ENCODE results near the gene GDPD2.

GRCh38 chrX:70466968-70467367, 43.9 kb downstream of the GDPD2 start:
- TF ChIP-seq BRF2 (CRISPR knock-in tag; IDR thresholded peaks at IDR 0.05), result no peak
- no peak for TF ChIP-seq ZNF687 (CRISPR knock-in tag; IDR thresholded peaks at IDR 0.05)
- TF ChIP-seq ZNF782 (CRISPR knock-in tag; IDR thresholded peaks at IDR 0.05; ENCODE audit: borderline replicate concordance), result no peak
- TF ChIP-seq NR2F1 (CRISPR knock-in tag; IDR thresholded peaks at IDR 0.05), result no peak
- TF ChIP-seq, protein P1, sequence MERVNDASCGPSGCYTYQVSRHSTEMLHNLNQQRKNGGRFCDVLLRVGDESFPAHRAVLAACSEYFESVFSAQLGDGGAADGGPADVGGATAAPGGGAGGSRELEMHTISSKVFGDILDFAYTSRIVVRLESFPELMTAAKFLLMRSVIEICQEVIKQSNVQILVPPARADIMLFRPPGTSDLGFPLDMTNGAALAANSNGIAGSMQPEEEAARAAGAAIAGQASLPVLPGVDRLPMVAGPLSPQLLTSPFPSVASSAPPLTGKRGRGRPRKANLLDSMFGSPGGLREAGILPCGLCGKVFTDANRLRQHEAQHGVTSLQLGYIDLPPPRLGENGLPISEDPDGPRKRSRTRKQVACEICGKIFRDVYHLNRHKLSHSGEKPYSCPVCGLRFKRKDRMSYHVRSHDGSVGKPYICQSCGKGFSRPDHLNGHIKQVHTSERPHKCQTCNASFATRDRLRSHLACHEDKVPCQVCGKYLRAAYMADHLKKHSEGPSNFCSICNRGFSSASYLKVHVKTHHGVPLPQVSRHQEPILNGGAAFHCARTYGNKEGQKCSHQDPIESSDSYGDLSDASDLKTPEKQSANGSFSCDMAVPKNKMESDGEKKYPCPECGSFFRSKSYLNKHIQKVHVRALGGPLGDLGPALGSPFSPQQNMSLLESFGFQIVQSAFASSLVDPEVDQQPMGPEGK (CRISPR knock-in tag; IDR thresholded peaks at IDR 0.05), result no peak
- TF ChIP-seq, protein P2, sequence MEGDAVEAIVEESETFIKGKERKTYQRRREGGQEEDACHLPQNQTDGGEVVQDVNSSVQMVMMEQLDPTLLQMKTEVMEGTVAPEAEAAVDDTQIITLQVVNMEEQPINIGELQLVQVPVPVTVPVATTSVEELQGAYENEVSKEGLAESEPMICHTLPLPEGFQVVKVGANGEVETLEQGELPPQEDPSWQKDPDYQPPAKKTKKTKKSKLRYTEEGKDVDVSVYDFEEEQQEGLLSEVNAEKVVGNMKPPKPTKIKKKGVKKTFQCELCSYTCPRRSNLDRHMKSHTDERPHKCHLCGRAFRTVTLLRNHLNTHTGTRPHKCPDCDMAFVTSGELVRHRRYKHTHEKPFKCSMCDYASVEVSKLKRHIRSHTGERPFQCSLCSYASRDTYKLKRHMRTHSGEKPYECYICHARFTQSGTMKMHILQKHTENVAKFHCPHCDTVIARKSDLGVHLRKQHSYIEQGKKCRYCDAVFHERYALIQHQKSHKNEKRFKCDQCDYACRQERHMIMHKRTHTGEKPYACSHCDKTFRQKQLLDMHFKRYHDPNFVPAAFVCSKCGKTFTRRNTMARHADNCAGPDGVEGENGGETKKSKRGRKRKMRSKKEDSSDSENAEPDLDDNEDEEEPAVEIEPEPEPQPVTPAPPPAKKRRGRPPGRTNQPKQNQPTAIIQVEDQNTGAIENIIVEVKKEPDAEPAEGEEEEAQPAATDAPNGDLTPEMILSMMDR (CRISPR knock-in tag; IDR thresholded peaks at IDR 0.05), result no peak
- no peak for TF ChIP-seq ZNF589 (CRISPR knock-in tag; conservative IDR thresholded peaks at IDR 0.05)
- TF ChIP-seq HDAC6 (IDR thresholded peaks at IDR 0.05; ENCODE audit: low read depth, low read length), result no peak
- TF ChIP-seq, protein P3, sequence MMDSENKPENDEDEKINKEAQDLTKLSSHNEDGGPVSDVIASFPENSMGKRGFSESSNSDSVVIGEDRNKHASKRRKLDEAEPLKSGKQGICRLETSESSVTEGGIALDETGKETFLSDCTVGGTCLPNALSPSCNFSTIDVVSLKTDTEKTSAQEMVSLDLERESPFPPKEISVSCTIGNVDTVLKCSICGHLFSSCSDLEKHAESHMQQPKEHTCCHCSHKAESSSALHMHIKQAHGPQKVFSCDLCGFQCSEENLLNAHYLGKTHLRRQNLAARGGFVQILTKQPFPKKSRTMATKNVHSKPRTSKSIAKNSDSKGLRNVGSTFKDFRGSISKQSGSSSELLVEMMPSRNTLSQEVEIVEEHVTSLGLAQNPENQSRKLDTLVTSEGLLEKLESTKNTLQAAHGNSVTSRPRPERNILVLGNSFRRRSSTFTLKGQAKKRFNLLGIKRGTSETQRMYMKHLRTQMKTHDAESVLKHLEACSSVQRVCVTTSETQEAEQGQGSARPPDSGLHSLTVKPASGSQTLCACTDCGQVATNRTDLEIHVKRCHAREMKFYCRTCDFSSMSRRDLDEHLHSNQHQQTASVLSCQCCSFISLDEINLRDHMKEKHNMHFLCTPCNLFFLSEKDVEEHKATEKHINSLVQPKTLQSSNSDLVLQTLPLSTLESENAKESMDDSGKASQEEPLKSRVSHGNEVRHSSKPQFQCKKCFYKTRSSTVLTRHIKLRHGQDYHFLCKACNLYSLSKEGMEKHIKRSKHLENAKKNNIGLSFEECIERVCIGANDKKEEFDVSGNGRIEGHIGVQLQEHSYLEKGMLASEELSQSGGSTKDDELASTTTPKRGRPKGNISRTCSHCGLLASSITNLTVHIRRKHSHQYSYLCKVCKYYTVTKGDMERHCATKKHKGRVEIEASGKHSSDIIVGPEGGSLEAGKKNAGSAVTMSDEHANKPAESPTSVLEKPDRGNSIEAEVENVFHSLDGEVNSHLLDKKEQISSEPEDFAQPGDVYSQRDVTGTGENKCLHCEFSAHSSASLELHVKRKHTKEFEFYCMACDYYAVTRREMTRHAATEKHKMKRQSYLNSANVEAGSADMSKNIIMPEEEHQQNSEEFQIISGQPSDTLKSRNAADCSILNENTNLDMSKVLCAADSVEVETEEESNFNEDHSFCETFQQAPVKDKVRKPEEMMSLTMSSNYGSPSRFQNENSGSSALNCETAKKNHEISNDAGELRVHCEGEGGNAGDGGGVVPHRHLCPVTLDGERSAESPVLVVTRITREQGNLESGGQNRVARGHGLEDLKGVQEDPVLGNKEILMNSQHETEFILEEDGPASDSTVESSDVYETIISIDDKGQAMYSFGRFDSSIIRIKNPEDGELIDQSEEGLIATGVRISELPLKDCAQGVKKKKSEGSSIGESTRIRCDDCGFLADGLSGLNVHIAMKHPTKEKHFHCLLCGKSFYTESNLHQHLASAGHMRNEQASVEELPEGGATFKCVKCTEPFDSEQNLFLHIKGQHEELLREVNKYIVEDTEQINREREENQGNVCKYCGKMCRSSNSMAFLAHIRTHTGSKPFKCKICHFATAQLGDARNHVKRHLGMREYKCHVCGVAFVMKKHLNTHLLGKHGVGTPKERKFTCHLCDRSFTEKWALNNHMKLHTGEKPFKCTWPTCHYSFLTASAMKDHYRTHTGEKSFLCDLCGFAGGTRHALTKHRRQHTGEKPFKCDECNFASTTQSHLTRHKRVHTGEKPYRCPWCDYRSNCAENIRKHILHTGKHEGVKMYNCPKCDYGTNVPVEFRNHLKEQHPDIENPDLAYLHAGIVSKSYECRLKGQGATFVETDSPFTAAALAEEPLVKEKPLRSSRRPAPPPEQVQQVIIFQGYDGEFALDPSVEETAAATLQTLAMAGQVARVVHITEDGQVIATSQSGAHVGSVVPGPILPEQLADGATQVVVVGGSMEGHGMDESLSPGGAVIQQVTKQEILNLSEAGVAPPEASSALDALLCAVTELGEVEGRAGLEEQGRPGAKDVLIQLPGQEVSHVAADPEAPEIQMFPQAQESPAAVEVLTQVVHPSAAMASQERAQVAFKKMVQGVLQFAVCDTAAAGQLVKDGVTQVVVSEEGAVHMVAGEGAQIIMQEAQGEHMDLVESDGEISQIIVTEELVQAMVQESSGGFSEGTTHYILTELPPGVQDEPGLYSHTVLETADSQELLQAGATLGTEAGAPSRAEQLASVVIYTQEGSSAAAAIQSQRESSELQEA (CRISPR knock-in tag; IDR thresholded peaks at IDR 0.05; ENCODE audit: not compliant biosample characterization), result no peak

Data from HepG2 (cell line).